HG02852 (cell line): Measurements from ENCODE around the gene PRPH.
"Not testable (repeated sequence)": the region's sequence is repeated elsewhere in the genome, so short reads cannot be mapped to it uniquely, and the experiment has no call there.

ENCODE experiments used
- ATAC-seq: cut with Tn5 transposase; IDR thresholded peaks from one replicate; pipeline ENCODE4 v1.9.1; 2021; ENCODE audit warnings: mild to moderate bottlenecking, moderate library complexity; ENCODE audit not compliant: unreplicated experiment

PRPH gene

GRCh38 chr12:49295082-49295936 is at the start of gene PRPH:
TSS of gene PRPH (plus strand) at chr12:49295147. CDS start at chr12:49295201, 54 bp downstream.
- ATAC-seq = no peak

GRCh38 chr12:49251357-49251756 is 43.6 kb upstream of the PRPH start:
- no peak for ATAC-seq

- no peak for ATAC-seq
Observed at GRCh38 chr12:49253033-49253623, 41.8 kb upstream of the PRPH start.

GRCh38 chr12:49255456-49255855 is 39.5 kb upstream of the PRPH start:
- ATAC-seq = not testable (repeated sequence)

GRCh38 chr12:49255857-49256637 is 38.9 kb upstream of the PRPH start:
- ATAC-seq = no peak

GRCh38 chr12:49257508-49258184 is 37.3 kb upstream of the PRPH start:
- ATAC-seq = not testable (repeated sequence)

- ATAC-seq = no peak
Observed at GRCh38 chr12:49259452-49259851, 35.5 kb upstream of the PRPH start.

GRCh38 chr12:49260166-49260565 is 34.8 kb upstream of the PRPH start:
- no peak for ATAC-seq

GRCh38 chr12:49260571-49261363 is 34.2 kb upstream of the PRPH start:
- no peak for ATAC-seq

- no peak for ATAC-seq
Observed at GRCh38 chr12:49261721-49262120, 33.2 kb upstream of the PRPH start.

GRCh38 chr12:49263400-49263763 is 31.6 kb upstream of the PRPH start:
- ATAC-seq = no peak

- ATAC-seq = peak; percentile 28
Observed at GRCh38 chr12:49264466-49264872, 30.5 kb upstream of the PRPH start.

GRCh38 chr12:49264873-49265792 is 29.8 kb upstream of the PRPH start, which contains the start of gene TUBA1C:
TSS of gene TUBA1C (plus strand) at chr12:49265082. CDS start at chr12:49265182, 100 bp downstream.
- ATAC-seq = peak; percentile 75

GRCh38 chr12:49269191-49269590 is 25.8 kb upstream of the PRPH start:
- ATAC-seq = not testable (repeated sequence)

GRCh38 chr12:49272790-49273725 is 21.9 kb upstream of the PRPH start:
- ATAC-seq = no peak

- no peak for ATAC-seq
Observed at GRCh38 chr12:49273726-49274395, 21.1 kb upstream of the PRPH start.

GRCh38 chr12:49274396-49275069 is 20.4 kb upstream of the PRPH start:
- ATAC-seq = no peak
